GM12872 (cell line): ENCODE results near the gene DRC3.

Experiments
- CTCF ChIP-seq: IDR thresholded peaks from 3 replicates; pipeline ENCODE4 v1.5.1; 2011; ENCODE audit warnings: low read depth, mild to moderate bottlenecking, low read length, moderate library complexity; ENCODE audit not compliant: insufficient read depth

The DRC3 gene

GRCh38 chr17:18009609-18010420, 37.2 kb downstream of the DRC3 start:
- TF ChIP-seq CTCF, result no peak

GRCh38 chr17:18011286-18011685, 38.6 kb downstream of the DRC3 start:
- no peak for TF ChIP-seq CTCF

GRCh38 chr17:18014006-18014405, 41.3 kb downstream of the DRC3 start:
- no peak for TF ChIP-seq CTCF

GRCh38 chr17:18015593-18015992, 42.9 kb downstream of the DRC3 start:
- TF ChIP-seq CTCF, result no peak

GRCh38 chr17:18016426-18016825, 43.8 kb downstream of the DRC3 start:
- no peak for TF ChIP-seq CTCF

GRCh38 chr17:18017958-18018357, 45.3 kb downstream of the DRC3 start:
- TF ChIP-seq CTCF, result no peak

- no peak for TF ChIP-seq CTCF
These were observed 45.8 kb downstream of the DRC3 start for GRCh38 chr17:18018411-18018921.

- no peak for TF ChIP-seq CTCF
These were observed 47.1 kb downstream of the DRC3 start for GRCh38 chr17:18019838-18020154.
